Measurements from ENCODE around the gene NBEAL1.

DNA sequence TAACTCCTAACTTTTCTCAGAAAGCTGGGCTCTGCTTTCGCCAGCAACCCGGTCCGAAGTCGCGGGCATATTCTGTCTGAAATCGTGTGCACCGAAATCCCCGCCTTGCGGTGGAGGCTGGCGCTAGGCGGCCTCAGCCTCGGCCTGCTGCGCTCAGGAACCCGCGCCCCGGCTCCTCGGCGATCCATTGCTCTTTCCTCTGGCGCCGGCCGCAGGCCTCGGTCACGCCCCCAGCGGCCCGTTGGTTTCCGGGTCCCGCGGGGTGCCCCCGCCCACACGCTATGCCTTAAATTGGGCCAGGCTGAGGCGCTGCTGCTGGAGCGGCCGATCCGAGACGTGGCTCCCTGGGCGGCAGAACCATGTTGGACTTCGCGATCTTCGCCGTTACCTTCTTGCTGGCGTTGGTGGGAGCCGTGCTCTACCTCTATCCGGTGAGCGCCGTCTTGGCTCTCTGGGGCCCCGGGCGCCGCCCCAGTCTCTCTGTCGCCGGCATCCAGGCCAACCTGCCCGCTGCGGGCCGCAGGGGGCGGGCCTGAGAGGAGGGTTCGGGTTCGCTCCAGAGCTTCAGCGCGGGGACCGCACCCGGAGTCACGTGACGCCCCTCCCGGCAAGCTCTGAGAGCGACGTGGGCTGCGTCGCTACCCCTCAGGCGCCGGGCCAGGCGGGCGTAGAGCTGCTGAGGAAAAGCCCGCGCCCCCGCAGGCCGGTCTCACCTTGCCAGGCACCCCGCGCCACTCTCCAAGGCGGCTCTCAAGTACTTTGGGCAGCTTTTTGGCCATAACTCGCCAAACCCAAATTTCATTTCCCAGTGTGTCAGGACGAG, 224.2 kb downstream of the NBEAL1 start, which contains the start of gene CYP20A1:
- TF ChIP-seq, protein P1, sequence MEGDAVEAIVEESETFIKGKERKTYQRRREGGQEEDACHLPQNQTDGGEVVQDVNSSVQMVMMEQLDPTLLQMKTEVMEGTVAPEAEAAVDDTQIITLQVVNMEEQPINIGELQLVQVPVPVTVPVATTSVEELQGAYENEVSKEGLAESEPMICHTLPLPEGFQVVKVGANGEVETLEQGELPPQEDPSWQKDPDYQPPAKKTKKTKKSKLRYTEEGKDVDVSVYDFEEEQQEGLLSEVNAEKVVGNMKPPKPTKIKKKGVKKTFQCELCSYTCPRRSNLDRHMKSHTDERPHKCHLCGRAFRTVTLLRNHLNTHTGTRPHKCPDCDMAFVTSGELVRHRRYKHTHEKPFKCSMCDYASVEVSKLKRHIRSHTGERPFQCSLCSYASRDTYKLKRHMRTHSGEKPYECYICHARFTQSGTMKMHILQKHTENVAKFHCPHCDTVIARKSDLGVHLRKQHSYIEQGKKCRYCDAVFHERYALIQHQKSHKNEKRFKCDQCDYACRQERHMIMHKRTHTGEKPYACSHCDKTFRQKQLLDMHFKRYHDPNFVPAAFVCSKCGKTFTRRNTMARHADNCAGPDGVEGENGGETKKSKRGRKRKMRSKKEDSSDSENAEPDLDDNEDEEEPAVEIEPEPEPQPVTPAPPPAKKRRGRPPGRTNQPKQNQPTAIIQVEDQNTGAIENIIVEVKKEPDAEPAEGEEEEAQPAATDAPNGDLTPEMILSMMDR (IDR thresholded peaks at IDR 0.05; ENCODE audit: low read length), result peak; percentile 23
- TF ChIP-seq EZH2 (optimal IDR thresholded peaks at IDR 0.05; ENCODE audit: low read depth, low read length), result no peak

Measured in MM.1S (cell line).